Suprapubic skin (tissue), 4 donors: ENCODE measurements around the gene CLSTN2.

Source experiments
- EP300 ChIP-seq: sonication (generic); formaldehyde crosslinking; IDR thresholded peaks from one replicate; pipeline ENCODE4 v1.6.1; 2017; ENCODE audit warnings: antibody characterized with exemption
- POLR2A ChIP-seq, 2 donors: fragments of 450-650 bp; IDR thresholded peaks; one replicate each; pipeline ENCODE4 v1.6.1; 2017; ENCODE audit warnings: antibody characterized with exemption in 2 of 2, mild to moderate bottlenecking in 2 of 2, moderate library complexity in 2 of 2
- POLR2AphosphoS5 ChIP-seq, 3 donors: sonication (generic); formaldehyde crosslinking; IDR thresholded peaks; one replicate each; pipeline ENCODE4 v1.6.1; 2017; ENCODE audit warnings: antibody characterized with exemption in 3 of 3
- TF ChIP-seq, protein P1 (sequence below), 2 donors: fragments of 200-600 bp in 1 of 2; fragments of 450-650 bp in 1 of 2; sonication (generic) in 1 of 2; IDR thresholded peaks; one replicate each; pipeline ENCODE4 v1.5.1; 2016 to 2019; ENCODE audit warnings: antibody characterized with exemption in 2 of 2, mild to moderate bottlenecking in 1 of 2, moderate library complexity in 1 of 2

DNA sequence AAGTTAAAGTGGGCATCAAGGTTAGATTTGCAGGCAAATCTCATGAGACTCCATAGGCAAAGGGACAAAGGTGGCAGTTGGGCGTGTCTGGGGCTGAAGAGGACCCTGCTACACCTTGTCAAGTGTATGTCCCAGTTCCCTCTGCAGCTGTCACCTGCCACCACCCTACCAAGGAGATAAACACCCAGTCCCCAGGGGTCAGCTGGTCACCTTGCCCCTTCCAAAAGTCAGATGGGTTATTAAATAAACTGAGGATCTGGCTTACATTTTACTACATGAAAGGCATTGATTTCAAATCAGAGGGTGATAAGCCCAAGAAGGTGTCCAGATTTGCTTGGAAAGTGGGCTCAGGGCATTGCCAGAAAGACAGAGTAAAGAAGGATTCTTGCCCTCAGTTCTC, 494.8 kb downstream of the CLSTN2 start:
- TF ChIP-seq, protein P1, sequence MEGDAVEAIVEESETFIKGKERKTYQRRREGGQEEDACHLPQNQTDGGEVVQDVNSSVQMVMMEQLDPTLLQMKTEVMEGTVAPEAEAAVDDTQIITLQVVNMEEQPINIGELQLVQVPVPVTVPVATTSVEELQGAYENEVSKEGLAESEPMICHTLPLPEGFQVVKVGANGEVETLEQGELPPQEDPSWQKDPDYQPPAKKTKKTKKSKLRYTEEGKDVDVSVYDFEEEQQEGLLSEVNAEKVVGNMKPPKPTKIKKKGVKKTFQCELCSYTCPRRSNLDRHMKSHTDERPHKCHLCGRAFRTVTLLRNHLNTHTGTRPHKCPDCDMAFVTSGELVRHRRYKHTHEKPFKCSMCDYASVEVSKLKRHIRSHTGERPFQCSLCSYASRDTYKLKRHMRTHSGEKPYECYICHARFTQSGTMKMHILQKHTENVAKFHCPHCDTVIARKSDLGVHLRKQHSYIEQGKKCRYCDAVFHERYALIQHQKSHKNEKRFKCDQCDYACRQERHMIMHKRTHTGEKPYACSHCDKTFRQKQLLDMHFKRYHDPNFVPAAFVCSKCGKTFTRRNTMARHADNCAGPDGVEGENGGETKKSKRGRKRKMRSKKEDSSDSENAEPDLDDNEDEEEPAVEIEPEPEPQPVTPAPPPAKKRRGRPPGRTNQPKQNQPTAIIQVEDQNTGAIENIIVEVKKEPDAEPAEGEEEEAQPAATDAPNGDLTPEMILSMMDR (IDR thresholded peaks at IDR 0.05) = no peak
- TF ChIP-seq POLR2AphosphoS5 (IDR thresholded peaks at IDR 0.05) = no peak
- TF ChIP-seq POLR2A (IDR thresholded peaks at IDR 0.05) = no peak
- TF ChIP-seq EP300 = no peak
